HEK293 (cell line): ENCODE measurements around the gene SHROOM3.

Experiments used
- CTCF ChIA-PET: fragments of 350-600 bp; formaldehyde crosslinking; extraction: SDS; loops from one replicate; lab custom pipeline; 2021; ENCODE audit warnings: antibody characterized with exemption; lab: Yijun Ruan, JAX
- POLR2A ChIA-PET: fragments of 300-600 bp; formaldehyde crosslinking; extraction: SDS; loops from one replicate; lab custom pipeline; 2020; ENCODE audit warnings: antibody characterized with exemption, inconsistent platforms; lab: Yijun Ruan, JAX
- H3K27ac ChIP-seq: fragments of 200-500 bp; sonication (Bioruptor generic); 2 replicates; pipeline ENCODE4 v1.5.1; 2014; ENCODE audit warnings: low read depth, low read length, control low read depth, inconsistent platforms; ENCODE audit errors: extremely low read depth
- H3K36me3 ChIP-seq, 2 experiments: fragments of 200-500 bp in 1 of 2; sonication (Bioruptor generic) in 1 of 2; 1 replicate in 1 of 2; 2 replicates in 1 of 2; pipeline ENCODE4 v1.5.1; 2014 to 2017; ENCODE audit warnings: inconsistent platforms in 2 of 2, low read length in 2 of 2; ENCODE audit not compliant: control insufficient read depth in 2 of 2, insufficient read depth in 1 of 2
- H3K4me1 ChIP-seq: fragments of 200-500 bp; sonication (Bioruptor generic); 2 replicates; pipeline ENCODE4 v1.5.1; 2014; ENCODE audit warnings: mild to moderate bottlenecking, low read length, inconsistent platforms; ENCODE audit not compliant: control insufficient read depth, insufficient read depth
- H3K4me3 ChIP-seq: 2 replicates; pipeline ENCODE4 v1.5.1; 2011; ENCODE audit warnings: low read depth, mild to moderate bottlenecking, control low read depth, low read length, moderate library complexity
- H3K9me3 ChIP-seq: fragments of 200-500 bp; sonication (Bioruptor generic); 2 replicates; pipeline ENCODE4 v1.5.1; 2014; ENCODE audit warnings: low read depth, low read length, inconsistent platforms; ENCODE audit not compliant: control insufficient read depth, insufficient read depth
- ELK4 ChIP-seq: IDR thresholded peaks from 2 replicates; pipeline ENCODE4 v1.6.1; 2011; ENCODE audit warnings: mild to moderate bottlenecking, low read depth, low read length, borderline replicate concordance
- HOXC10 ChIP-seq: sonication (generic); formaldehyde crosslinking; IDR thresholded peaks from 2 replicates; pipeline ENCODE4 v1.8.1; 2023; ENCODE audit warnings: mild to moderate bottlenecking, missing genetic modification reagents
- KLF1 ChIP-seq: fragments of 450-650 bp; formaldehyde crosslinking; IDR thresholded peaks from 2 replicates; pipeline ENCODE4 v1.5.1; 2016; ENCODE audit warnings: missing biosample characterization, missing genetic modification characterization
- YY1 ChIP-seq: fragments of 450-650 bp; formaldehyde crosslinking; IDR thresholded peaks from 2 replicates; pipeline ENCODE4 v1.5.1; 2018; ENCODE audit warnings: missing biosample characterization, missing genetic modification characterization
- ZBTB1 ChIP-seq: fragments of 450-650 bp; formaldehyde crosslinking; IDR thresholded peaks from 2 replicates; pipeline ENCODE4 v1.5.1; 2016; ENCODE audit warnings: missing biosample characterization, missing genetic modification characterization
- ZBTB48 ChIP-seq: fragments of 450-650 bp; formaldehyde crosslinking; IDR thresholded peaks from 2 replicates; pipeline ENCODE4 v1.5.1; 2016; ENCODE audit warnings: missing biosample characterization, missing genetic modification characterization
- ZNF155 ChIP-seq: fragments of 450-650 bp; formaldehyde crosslinking; IDR thresholded peaks from 2 replicates; pipeline ENCODE4 v1.5.1; 2016; ENCODE audit warnings: missing biosample characterization, missing genetic modification characterization
- ZNF26 ChIP-seq: fragments of 450-650 bp; formaldehyde crosslinking; IDR thresholded peaks from 2 replicates; pipeline ENCODE4 v1.5.1; 2016; ENCODE audit warnings: missing biosample characterization, missing genetic modification characterization
- ZNF280D ChIP-seq: fragments of 450-650 bp; formaldehyde crosslinking; IDR thresholded peaks from 2 replicates; pipeline ENCODE4 v1.5.1; 2016; ENCODE audit warnings: missing biosample characterization, missing genetic modification characterization
- ZNF302 ChIP-seq: fragments of 450-650 bp; formaldehyde crosslinking; IDR thresholded peaks from 2 replicates; pipeline ENCODE4 v1.5.1; 2016; ENCODE audit warnings: missing biosample characterization, missing genetic modification characterization, low read depth
- ZNF311 ChIP-seq: fragments of 450-650 bp; formaldehyde crosslinking; IDR thresholded peaks from 2 replicates; pipeline ENCODE4 v1.5.1; 2017; ENCODE audit warnings: missing biosample characterization, missing genetic modification characterization, borderline replicate concordance
- ZNF324 ChIP-seq: fragments of 450-650 bp; formaldehyde crosslinking; IDR thresholded peaks from 2 replicates; pipeline ENCODE4 v1.5.1; 2016; ENCODE audit warnings: missing biosample characterization, missing genetic modification characterization
- ZNF394 ChIP-seq: fragments of 450-650 bp; formaldehyde crosslinking; IDR thresholded peaks from 2 replicates; pipeline ENCODE4 v1.5.1; 2016; ENCODE audit warnings: missing biosample characterization, missing genetic modification characterization, mild to moderate bottlenecking, moderate library complexity, borderline replicate concordance
- ZNF416 ChIP-seq: fragments of 450-650 bp; formaldehyde crosslinking; IDR thresholded peaks from 2 replicates; pipeline ENCODE4 v1.5.1; 2016; ENCODE audit warnings: missing biosample characterization, missing genetic modification characterization
- ZNF473 ChIP-seq: fragments of 450-650 bp; formaldehyde crosslinking; IDR thresholded peaks from 2 replicates; pipeline ENCODE4 v1.5.1; 2017; ENCODE audit warnings: missing biosample characterization, missing genetic modification characterization
- ZNF510 ChIP-seq: fragments of 450-650 bp; formaldehyde crosslinking; IDR thresholded peaks from 2 replicates; pipeline ENCODE4 v1.5.1; 2018; ENCODE audit warnings: mild to moderate bottlenecking, missing genetic modification characterization, missing biosample characterization; ENCODE audit not compliant: insufficient replicate concordance
- ZNF518A ChIP-seq: fragments of 450-650 bp; formaldehyde crosslinking; conservative IDR thresholded peaks from 2 replicates; pipeline ENCODE4 v1.5.1; 2016; ENCODE audit warnings: low read depth, missing biosample characterization, missing genetic modification characterization
- ZNF521 ChIP-seq: fragments of 450-650 bp; formaldehyde crosslinking; IDR thresholded peaks from 2 replicates; pipeline ENCODE4 v1.5.1; 2017; ENCODE audit warnings: missing biosample characterization, mild to moderate bottlenecking, missing genetic modification characterization
- ZNF544 ChIP-seq: fragments of 450-650 bp; formaldehyde crosslinking; IDR thresholded peaks from 2 replicates; pipeline ENCODE4 v1.5.0; 2017; ENCODE audit warnings: missing biosample characterization, missing genetic modification characterization
- ZNF555 ChIP-seq: fragments of 450-650 bp; formaldehyde crosslinking; conservative IDR thresholded peaks from 2 replicates; pipeline ENCODE4 v1.5.1; 2017; ENCODE audit warnings: missing biosample characterization, mild to moderate bottlenecking, missing genetic modification characterization, inconsistent platforms
- ZNF624 ChIP-seq: fragments of 450-650 bp; formaldehyde crosslinking; IDR thresholded peaks from 2 replicates; pipeline ENCODE4 v1.5.1; 2017; ENCODE audit warnings: missing biosample characterization, missing genetic modification characterization
- ZNF664 ChIP-seq: fragments of 450-650 bp; formaldehyde crosslinking; IDR thresholded peaks from 2 replicates; pipeline ENCODE4 v1.5.1; 2016; ENCODE audit warnings: missing biosample characterization, missing genetic modification characterization
- ZSCAN16 ChIP-seq: fragments of 450-650 bp; formaldehyde crosslinking; IDR thresholded peaks from 2 replicates; pipeline ENCODE4 v1.5.1; 2016; ENCODE audit warnings: missing biosample characterization, missing genetic modification characterization

SHROOM3 gene

GRCh38 chr4:76544725-76545124 is 109.7 kb downstream of the SHROOM3 start:
- no peak overlapping the region for H3K27ac ChIP-seq
- no peak overlapping the region for H3K4me3 ChIP-seq
- H3K4me1 ChIP-seq: peaks cover 10% of the 10 kb centered on the region; the same call in 1 of the 2 replicates
- no peaks in the 10 kb centered on the region for H3K9me3 ChIP-seq
- CTCF ChIA-PET: no interaction called here
- H3K36me3 ChIP-seq: no peaks in the 10 kb centered on the region
- no peak for TF ChIP-seq YY1 (tag by site-specific recombination)
- TF ChIP-seq ZNF311 (tag by site-specific recombination): no peak
- TF ChIP-seq ZNF518A (tag by site-specific recombination): no peak
- no peak for TF ChIP-seq ZNF510 (tag by site-specific recombination)
- TF ChIP-seq ZNF394: no peak
- no peak for TF ChIP-seq ZBTB1 (tag by site-specific recombination)
- TF ChIP-seq ZNF416: no peak
- no peak for TF ChIP-seq ZNF664
- no peak for TF ChIP-seq ZNF302 (tag by site-specific recombination)
- no peak for TF ChIP-seq ELK4
- TF ChIP-seq KLF1 (tag by site-specific recombination): no peak
- no peak for TF ChIP-seq ZNF624
- no peak for TF ChIP-seq ZNF521 (tag by site-specific recombination)
- TF ChIP-seq ZBTB48 (tag by site-specific recombination): no peak
- TF ChIP-seq HOXC10 (CRISPR knock-in tag): no peak
- no peak for TF ChIP-seq ZNF155 (tag by site-specific recombination)
- TF ChIP-seq ZNF555 (tag by site-specific recombination): no peak
- TF ChIP-seq ZNF544 (tag by site-specific recombination): no peak
- no peak for TF ChIP-seq ZNF473 (tag by site-specific recombination)
- TF ChIP-seq, all 188 proteins: peak for 0
- POLR2A ChIA-PET: no interaction called here

- no peaks in the 10 kb centered on the region for H3K36me3 ChIP-seq
- CTCF ChIA-PET: no interaction called here
- no peak overlapping the region for H3K4me3 ChIP-seq
- POLR2A ChIA-PET: no interaction called here
- no peak overlapping the region for H3K27ac ChIP-seq
- H3K9me3 ChIP-seq: no peaks in the 10 kb centered on the region
- H3K4me1 ChIP-seq: peaks cover 10% of the 10 kb centered on the region; the same call in 1 of the 2 replicates
- TF ChIP-seq ZNF280D (tag by site-specific recombination) (no peak), ZNF324 (tag by site-specific recombination) (no peak), ZBTB48 (tag by site-specific recombination) (no peak), ZSCAN16 (tag by site-specific recombination) (no peak), ZNF26 (no peak)
Measured at GRCh38 chr4:76545226-76545884, 110.3 kb downstream of the SHROOM3 start.
